ENCODE results near the gene PROZ.
"Not testable (repeated sequence)": the region's sequence is repeated elsewhere in the genome, so short reads cannot be mapped to it uniquely, and the experiment has no call there.

Gene PROZ

DNA sequence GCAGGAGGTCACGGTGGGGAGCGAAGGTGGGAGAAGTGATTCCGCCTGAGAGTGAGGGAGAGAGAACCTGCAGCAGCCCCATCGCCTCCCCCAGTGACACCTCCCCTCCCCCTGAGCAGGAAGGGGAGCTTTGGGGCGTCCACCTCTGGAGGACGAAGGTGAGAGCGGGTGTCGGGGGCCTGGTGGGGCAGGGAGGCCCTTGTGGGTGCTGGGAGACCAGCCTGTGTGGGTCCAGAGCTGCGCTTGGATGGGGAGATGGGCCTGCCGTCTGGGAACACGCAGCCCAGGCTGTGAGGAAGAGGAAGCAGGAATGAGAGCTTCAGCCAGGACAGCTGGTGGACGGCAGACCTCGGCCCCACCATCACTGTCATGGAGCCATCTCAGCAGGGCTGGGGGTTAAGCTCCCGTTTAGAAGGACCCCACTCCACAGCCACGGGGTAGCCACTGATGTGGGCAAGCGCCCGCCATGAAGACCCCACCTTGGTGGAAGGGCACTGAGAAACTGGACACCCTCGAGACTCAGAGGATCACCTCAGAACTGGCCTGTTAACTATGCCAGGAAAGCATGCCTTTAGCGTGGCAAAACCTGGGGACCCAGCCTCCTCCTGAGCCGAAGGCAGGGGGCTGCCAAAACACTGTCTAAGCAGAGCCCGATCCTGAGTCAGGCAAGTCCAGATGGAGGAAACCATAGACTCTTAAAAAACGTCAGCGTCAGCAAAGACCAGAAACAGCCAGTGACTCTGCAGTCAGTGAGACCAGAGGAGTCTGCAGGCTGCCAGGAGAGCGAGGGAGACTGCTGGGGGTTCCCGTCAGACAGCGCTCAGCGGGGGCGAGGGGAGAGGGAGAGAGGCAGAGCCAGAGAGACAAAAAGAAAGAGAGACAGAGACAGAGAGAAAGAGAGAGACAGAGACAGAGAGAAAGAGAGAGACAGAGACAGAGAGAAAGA, 6.4 kb upstream of the PROZ start:
- in situ Hi-C loops (cut with HindIII; ENCODE audit: low pct_ligation_motif_present, low pct_unique_long_range_greater_than_20kb, low sequenced_read_pairs) = no loop called here
- no peak for DNase-seq

DNA sequence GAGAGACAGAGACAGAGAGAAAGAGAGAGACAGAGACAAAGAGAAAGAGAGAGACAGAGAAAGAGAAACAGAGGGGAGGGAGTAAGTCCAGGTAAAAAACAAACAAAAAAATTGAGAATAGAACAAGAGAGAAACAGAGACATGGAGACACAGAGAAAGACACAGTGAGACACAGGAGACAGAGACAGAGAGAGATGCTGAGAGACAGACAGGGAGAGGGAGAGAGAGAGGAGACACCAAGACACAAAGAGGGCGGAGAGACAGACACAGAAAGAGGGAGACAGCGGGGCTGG, 5.8 kb upstream of the PROZ start:
- no peak for DNase-seq
- in situ Hi-C loops (cut with HindIII; ENCODE audit: low pct_ligation_motif_present, low pct_unique_long_range_greater_than_20kb, low sequenced_read_pairs) = no loop called here

DNA sequence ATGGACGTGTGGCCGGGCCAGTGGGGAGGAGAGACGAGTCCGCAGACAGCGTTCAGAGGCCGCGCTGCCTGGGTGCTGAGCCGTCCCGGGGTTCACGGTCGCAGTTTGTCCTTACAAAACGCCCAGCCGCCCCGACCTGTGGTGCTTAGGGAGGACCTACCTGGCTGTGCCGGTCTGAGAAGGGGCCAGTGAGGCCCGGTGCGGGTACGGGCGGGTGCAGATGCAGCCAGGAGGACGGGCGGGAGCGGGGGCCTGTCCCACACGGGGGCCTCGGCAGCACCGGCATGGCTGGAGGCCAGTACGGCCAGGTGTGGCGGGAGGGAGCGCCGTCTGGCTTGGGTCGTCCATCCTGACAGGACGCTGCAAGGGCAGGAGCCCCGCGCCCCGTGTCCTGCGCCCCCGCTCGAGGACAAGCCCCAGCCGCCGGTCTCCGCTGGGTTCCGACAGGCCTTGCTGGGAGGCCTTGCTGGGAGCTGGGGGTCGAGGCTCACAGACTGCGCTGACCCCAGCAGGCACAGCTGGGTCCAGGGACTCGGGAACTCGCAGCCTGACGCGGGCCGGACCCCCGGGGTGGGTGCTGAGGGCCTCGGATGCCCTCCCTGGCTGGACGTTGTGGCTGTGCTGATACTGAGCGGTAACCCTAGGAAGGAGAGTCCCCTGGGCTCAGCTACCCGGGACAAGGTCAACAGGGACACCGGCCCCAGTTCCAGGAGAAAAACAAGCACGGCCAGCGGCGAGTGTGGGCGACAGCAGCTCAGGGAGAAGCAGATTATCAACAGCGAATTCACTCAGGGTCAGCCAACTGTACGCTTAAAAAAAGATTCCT, 5.3 kb upstream of the PROZ start:
- no peak for DNase-seq

DNA sequence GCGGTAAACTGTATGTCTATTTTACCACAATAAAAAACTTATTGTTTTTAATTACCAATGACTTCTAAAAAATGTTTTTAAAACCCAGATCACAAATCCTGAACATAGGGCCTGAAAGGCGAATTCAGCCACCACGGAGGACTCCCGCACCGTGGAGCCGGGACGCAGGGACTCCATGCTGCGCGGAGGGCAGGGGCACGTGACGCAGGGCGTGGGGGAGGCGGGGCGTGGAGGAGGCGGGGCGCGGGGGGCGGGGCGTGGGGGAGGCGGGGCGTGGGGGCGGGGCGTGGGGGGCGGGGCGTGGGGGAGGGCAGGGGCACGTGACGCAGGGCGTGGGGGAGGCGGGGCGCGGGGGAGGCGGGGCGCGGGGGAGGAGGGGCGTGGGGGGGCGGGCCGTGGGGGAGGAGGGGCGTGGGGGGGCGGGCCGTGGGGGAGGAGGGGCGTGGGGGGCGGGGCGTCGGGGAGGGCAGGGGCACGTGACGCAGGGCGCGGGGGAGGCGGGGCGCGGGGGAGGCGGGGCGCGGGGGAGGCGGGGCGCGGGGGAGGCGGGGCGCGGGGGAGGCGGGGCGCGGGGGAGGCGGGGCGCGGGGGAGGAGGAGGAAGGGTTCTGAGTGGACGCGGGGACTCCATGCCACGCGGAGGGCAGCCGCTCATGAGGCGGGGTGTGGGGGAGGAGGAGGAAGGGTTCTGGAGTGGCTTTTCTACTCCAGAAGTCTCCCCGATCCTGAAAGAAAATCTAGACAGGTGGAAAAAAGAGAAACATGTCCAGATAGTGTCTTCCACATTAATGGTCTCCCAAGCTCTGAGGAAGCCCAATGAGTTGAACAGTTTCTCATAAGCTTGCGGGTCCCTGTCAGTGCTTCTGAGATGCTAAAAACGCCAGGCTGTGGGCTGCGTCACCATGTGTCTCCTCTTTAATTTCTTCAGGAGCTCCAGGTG, 4.4 kb upstream of the PROZ start:
- peak; percentile 53 for DNase-seq
- in situ Hi-C loops (cut with HindIII; ENCODE audit: low pct_ligation_motif_present, low pct_unique_long_range_greater_than_20kb, low sequenced_read_pairs) = no loop called here

More for the DNA sequence above, 5.3 kb upstream of the PROZ start:
- in situ Hi-C loops (cut with HindIII; ENCODE audit: low pct_ligation_motif_present, low pct_unique_long_range_greater_than_20kb, low sequenced_read_pairs) = no loop called here

DNA sequence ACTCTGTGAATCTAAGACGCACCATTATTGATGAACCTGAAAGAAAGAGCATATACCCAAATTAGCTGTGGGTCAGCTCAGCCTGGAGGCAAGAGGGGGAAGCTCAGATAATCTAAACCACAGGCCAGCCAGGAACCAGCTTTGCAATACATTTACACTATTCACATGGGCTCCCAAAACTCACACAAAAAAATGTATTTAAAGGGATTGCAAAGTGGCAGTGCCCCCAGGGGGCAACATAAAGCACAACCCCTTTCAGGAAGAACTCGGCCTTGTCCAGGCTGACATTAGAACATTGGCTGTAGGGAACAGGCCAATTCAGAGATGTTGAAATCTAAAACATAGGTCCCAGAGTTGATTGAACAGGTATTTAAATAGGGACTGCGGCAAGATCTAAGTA, 3.2 kb upstream of the PROZ start:
- in situ Hi-C loops (cut with HindIII; ENCODE audit: low pct_ligation_motif_present, low pct_unique_long_range_greater_than_20kb, low sequenced_read_pairs) = no loop called here
- DNase-seq = no peak

DNA sequence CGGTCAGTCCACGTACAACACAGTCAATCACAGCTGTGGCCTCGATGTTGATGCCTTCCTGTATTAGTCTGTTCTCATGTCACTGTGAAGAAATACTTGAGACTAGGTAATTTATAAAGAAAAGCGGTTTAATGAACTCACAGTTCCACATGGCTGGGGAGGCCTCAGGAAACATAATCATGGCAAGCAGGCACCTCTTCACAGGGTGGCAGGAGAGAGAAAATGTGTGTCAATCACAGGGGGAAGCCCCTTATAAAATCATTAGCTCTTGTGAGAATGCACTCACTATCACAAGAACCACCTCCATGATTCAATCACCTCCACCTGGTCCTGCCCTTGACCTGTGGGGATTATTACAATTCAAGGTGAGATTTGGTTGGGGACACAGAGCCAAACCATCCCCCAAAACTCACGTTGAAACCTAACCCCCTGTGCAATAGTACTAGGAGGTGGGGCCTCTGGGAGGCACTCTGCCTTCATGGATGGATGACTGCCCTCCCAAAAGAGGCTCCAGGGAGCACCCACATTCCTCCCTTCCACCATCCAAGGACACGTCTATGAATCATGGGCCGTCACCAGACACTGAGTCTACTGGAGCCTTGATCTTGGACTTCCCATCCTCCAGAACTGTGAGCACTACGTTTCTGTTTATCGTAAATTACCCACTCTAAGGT, 2.3 kb upstream of the PROZ start:
- in situ Hi-C loops (cut with HindIII; ENCODE audit: low pct_ligation_motif_present, low pct_unique_long_range_greater_than_20kb, low sequenced_read_pairs) = no loop called here
- DNase-seq = no peak

DNA sequence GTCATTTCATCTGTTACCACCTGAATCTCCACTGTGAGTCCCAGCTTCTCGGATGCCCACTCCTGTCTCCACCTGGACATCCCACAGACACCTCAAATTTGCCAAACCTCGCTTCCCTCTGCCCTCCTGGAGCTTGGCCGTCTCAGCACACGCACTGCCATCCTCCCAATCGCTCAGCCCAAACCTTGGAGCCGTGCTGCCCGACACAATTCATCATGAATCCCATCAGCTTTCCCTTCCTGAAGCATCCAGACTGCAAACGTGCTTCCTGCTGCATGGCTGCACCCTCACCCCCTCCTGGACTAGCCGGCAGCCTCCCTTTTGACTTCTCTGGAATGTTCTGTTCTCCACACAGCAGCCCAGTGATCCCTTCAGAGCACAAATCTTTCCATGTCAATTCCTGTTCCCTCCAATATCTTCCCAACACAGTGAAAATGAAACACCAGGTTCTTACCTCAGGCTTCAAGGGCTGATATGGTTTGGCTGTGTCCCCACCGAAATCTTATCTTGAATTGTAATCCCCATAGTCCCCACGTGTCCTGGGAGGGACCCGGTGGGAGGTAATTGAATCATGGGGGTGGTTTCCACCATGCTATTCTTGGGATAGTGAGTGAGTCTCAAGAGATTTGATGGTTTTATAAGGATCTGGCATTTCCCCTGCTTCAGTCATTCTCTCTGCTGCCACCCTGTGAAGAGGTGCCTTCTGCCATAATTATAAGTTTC, 1.1 kb upstream of the PROZ start:
- DNase-seq = no peak
- in situ Hi-C loops (cut with HindIII; ENCODE audit: low pct_ligation_motif_present, low pct_unique_long_range_greater_than_20kb, low sequenced_read_pairs) = no loop called here

DNA sequence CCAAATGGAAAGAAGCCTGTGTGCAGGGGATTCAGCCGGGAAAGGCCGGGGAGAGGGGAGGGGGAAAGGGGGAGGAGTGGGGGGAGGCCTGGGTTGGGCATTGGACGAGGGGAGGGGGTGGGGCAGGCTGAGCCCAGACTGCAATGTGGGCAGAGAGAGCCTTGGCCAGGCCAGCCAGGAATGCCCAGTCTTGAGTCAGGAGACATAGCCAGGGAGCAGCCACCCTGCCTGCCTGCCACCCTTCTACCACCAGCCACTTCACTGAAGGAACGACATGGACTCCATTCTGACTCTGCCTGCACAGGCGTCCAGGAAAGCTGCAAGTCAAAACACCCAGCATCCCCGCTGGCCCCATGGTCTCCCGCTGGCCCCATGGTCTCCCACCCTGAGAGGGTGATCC, 498 bp downstream of the PROZ start:
- no peak for DNase-seq
- in situ Hi-C loops (cut with HindIII; ENCODE audit: low pct_ligation_motif_present, low pct_unique_long_range_greater_than_20kb, low sequenced_read_pairs) = no loop called here

DNA sequence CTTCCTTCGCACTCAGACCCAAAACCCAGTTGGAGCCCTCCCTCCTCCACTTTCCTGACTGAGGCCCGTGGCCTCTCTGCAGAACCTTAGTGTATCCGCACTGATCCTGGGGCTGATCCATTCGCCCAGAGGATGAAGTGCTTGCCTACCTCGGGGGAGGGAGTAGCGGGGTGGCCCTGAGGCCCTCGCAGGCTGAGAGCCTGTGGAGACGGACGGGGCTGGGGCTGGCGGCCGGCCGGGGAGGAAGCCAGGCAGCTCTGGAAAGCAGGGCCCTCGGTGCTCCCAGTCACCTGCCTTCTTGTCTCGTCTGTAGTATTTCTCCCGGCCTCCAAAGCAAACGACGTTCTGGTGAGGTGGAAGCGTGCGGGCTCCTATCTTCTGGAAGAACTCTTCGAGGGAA, 1.3 kb downstream of the PROZ start:
- in situ Hi-C loops (cut with HindIII; ENCODE audit: low pct_ligation_motif_present, low pct_unique_long_range_greater_than_20kb, low sequenced_read_pairs) = no loop called here
- DNase-seq = no peak

DNA sequence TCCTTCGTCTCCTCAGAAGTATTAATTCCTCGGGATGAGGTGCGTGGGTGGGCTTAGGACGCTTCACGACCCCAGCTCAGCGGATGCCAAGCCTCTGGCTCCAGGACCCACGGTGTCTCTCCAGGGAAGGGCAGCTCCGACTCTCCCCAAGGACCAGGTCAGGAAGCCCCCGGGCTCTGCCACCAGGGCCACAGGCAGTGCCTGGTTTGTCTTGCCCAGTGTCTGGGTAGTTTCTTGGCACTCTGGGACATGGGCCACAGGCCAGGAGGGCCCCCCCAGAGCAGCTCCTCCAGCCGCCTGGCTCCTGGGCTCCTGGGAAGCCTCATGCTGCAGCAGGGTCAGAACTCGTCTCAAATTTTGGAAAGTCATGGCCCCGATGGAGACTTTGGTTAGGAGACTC, 2.5 kb downstream of the PROZ start:
- in situ Hi-C loops (cut with HindIII; ENCODE audit: low pct_ligation_motif_present, low pct_unique_long_range_greater_than_20kb, low sequenced_read_pairs) = no loop called here
- no peak for DNase-seq

DNA sequence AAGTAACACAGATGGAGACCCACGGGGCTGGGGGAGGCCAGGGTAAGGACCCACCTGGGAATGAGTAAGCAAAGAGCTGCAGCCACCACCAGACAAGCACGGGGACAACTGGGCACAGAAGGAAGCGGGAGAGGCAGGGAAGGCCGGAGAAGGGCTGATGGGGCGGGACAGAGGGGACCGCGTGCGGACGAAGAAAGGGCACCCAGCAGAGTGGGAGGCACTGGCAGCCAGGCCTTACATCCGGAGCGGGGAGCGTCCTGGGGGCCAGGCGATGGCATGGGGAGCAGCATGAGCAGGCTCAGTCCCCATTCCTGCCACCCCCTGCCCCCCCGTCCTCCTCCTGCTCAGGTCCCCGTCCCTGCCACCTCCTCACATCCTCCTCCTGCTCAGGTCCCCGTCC, 3.0 kb downstream of the PROZ start:
- in situ Hi-C loops (cut with HindIII; ENCODE audit: low pct_ligation_motif_present, low pct_unique_long_range_greater_than_20kb, low sequenced_read_pairs) = no loop called here
- no peak for DNase-seq

DNA sequence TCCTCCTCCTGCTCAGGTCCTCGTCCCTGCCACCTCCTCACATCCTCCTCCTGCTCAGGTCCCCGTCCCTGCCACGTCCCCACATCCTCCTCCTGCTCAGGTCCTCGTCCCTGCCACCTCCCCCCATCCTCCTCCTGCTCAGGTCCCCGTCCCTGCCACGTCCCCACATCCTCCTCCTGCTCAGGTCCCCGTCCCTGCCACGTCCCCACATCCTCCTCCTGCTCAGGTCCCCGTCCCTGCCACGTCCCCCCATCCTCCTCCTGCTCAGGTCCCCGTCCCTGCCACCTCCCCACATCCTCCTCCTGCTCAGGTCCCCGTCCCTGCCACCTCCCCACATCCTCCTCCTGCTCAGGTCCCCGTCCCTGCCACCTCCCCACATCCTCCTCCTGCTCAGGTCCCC, 3.5 kb downstream of the PROZ start:
- DNase-seq; in situ Hi-C loops (cut with HindIII; ENCODE audit: low pct_ligation_motif_present, low pct_unique_long_range_greater_than_20kb, low sequenced_read_pairs): not testable (repeated sequence)

DNA sequence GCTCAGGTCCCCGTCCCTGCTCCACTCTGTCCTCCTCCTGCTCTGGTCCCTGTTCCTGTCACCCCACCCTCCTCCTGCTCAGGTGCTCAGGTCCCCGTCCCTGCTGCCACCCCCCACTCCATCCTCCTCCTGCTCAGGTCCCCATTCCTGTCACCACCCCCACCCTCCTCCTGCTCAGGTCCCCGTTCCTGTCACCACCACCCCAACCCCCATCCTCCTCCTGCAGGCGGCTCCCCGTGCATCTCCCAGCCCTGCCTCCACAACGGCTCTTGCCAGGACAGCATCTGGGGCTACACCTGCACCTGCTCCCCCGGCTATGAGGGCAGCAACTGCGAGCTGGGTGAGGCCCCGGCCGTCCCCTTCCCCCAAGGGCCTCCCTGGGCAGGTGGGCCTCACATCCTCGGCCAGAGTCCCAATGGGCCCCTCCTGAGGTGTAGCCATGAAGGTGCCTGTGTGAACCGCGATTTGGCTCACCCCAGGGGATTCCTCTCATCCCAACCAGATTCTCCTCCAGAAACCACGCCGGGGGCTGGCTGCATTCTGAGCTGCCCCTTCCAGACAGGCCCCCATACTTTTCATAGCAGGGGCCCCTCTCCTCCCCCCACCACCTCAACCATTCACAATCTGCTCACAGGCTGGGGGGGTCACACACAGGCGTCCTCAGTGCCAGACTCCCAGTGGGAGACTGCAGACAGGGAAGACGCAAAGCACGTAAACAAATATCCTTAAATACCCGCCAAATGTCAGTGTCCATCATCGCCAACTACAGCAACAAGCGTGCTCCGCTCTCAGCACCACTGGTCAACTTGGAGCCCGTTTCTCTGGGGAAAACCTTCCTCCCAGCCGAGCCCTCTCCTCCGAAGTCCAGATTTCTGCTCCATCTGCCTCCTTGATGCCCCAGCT, 4.6 kb downstream of the PROZ start:
- in situ Hi-C loops (cut with HindIII; ENCODE audit: low pct_ligation_motif_present, low pct_unique_long_range_greater_than_20kb, low sequenced_read_pairs) = no loop called here

DNA sequence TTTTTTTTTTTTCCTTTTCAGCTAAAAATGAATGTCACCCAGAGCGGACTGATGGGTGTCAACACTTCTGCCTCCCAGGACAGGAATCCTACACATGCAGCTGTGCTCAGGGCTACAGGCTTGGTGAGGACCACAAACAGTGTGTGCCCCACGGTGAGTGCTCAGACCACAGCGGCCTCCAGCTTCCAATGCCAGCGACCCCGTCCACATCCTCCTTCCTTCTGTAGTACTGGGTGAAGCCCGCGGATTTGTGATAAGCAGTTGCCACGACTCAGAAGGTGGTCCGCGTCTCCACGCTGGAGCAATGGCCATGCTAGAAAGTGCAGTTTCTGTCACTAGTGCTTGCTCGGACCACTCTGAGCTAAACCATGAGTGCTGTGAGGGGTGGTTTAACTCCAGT, 6.0 kb downstream of the PROZ start:
- no peak for DNase-seq
- in situ Hi-C loops (cut with HindIII; ENCODE audit: low pct_ligation_motif_present, low pct_unique_long_range_greater_than_20kb, low sequenced_read_pairs) = no loop called here

More for the DNA sequence above, 4.6 kb downstream of the PROZ start:
- no peak for DNase-seq

DNA sequence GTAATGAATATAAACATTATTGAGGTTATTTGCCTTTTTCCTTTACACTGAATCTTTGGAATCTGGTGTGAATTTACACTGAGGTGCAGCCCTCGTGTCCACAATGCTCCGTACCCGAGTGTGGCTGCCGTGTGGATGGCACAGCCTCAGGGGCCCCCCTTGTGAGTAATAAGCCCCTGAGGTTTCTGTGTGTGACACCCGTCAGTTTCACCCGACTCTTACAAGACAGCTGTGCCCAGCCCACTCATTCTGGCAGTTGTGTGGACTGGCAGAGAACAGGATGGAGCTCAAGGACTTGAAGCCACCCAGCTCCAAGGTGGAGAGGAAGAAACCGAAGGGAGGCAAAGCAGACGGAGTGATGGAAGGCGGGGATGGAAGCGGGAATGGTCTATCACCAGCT, 7.8 kb downstream of the PROZ start:
- in situ Hi-C loops (cut with HindIII; ENCODE audit: low pct_ligation_motif_present, low pct_unique_long_range_greater_than_20kb, low sequenced_read_pairs) = no loop called here
- no peak for DNase-seq

DNA sequence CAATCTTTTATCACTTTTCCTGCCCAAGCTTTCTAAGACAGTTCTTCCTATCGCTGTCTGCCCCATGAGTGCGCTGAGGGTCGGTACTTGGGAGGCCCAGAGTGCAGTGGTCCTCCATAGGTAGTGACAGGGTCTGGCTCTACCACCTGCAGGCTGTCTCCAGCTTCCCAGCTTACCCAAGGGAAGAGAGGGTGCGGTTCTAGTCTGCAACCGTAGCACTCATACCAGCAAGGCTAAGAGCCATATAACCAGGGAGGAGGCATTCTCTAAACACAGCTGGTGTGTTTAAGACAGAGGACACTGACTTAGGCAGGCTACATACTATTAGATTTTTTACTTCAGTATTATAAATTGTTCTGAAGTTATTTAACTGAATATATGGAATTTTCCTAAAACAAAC, 8.2 kb downstream of the PROZ start:
- DNase-seq = no peak
- in situ Hi-C loops (cut with HindIII; ENCODE audit: low pct_ligation_motif_present, low pct_unique_long_range_greater_than_20kb, low sequenced_read_pairs) = no loop called here

DNA sequence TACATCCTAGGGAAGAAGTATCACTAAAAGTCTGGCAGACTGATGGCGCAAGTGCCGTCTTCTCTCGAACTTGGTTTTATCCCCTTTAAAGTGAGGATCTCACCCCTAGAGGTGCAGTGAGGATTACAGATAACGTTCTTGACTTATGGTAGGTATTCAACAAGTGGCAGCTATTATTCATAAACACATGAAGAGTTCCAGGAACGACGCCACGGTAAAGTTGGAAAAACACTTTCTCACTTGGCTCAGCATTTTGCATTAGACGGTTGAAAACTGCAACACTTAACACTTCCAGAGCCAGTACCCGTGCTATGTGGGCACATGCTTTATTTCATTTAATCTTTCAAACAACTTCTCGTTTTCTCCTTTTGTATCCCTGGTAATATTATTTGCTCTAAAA, 8.7 kb downstream of the PROZ start:
- in situ Hi-C loops (cut with HindIII; ENCODE audit: low pct_ligation_motif_present, low pct_unique_long_range_greater_than_20kb, low sequenced_read_pairs) = no loop called here
- no peak for DNase-seq

Data from ACHN (cell line).